ENCODE results near the gene ATP10B.

DNA sequence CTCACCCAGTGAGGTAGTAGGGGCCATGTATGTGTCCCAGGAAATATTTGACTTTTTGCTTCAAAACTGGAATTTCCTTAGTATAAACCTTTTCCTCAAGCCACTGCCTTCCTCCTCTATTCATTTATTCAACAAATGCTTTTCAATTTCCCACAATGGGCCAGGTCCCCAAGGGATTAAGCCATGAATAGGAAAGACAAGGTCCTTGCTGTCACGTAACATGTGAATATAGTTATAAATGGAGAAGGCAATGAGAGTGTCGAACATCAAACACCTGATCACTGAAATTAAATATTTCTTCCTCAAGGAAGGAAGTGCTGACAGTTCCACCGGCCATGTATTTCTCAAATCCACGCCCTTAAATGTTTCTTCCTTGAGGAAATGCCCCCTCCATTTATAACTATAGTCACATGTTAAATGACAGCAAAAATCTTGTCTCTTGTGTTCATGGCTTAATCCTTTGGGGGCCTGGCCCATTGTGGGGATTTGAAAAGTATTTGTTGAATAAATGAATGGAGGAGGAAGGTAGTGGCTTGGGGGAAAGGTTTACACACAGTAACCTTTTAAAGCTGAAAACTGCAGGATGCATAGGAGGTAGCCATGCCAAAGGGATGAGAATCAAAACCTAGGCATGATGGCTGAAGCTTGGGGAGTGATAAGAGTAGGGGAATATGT is 284.8 kb downstream of the ATP10B start:
- TF ChIP-seq CTCF (IDR thresholded peaks at IDR 0.05), result no peak
- TF ChIP-seq POLR2AphosphoS5 (IDR thresholded peaks at IDR 0.05; ENCODE audit: low read depth, low read length), result no peak
- TF ChIP-seq SIN3A (IDR thresholded peaks at IDR 0.05; ENCODE audit: borderline replicate concordance, insufficient read depth, low read depth, low read length), result no peak
- TF ChIP-seq, protein P1, sequence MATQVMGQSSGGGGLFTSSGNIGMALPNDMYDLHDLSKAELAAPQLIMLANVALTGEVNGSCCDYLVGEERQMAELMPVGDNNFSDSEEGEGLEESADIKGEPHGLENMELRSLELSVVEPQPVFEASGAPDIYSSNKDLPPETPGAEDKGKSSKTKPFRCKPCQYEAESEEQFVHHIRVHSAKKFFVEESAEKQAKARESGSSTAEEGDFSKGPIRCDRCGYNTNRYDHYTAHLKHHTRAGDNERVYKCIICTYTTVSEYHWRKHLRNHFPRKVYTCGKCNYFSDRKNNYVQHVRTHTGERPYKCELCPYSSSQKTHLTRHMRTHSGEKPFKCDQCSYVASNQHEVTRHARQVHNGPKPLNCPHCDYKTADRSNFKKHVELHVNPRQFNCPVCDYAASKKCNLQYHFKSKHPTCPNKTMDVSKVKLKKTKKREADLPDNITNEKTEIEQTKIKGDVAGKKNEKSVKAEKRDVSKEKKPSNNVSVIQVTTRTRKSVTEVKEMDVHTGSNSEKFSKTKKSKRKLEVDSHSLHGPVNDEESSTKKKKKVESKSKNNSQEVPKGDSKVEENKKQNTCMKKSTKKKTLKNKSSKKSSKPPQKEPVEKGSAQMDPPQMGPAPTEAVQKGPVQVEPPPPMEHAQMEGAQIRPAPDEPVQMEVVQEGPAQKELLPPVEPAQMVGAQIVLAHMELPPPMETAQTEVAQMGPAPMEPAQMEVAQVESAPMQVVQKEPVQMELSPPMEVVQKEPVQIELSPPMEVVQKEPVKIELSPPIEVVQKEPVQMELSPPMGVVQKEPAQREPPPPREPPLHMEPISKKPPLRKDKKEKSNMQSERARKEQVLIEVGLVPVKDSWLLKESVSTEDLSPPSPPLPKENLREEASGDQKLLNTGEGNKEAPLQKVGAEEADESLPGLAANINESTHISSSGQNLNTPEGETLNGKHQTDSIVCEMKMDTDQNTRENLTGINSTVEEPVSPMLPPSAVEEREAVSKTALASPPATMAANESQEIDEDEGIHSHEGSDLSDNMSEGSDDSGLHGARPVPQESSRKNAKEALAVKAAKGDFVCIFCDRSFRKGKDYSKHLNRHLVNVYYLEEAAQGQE (IDR thresholded peaks at IDR 0.05; ENCODE audit: insufficient read depth in 1 of 2, low read depth in 2 of 2, low read length in 1 of 2), result no peak
